22Rv1 (cell line): ENCODE results near the gene RAD9B.

Source experiments
- ZFX ChIP-seq: fragments of 450-650 bp; IDR thresholded peaks from 2 replicates; pipeline ENCODE4 v1.6.1; 2017; ENCODE audit warnings: antibody characterized with exemption, borderline replicate concordance
- TF ChIP-seq, protein P1 (sequence below): fragments of 450-650 bp; IDR thresholded peaks from 2 replicates; pipeline ENCODE4 v1.5.1; 2017; ENCODE audit warnings: mild to moderate bottlenecking

DNA sequence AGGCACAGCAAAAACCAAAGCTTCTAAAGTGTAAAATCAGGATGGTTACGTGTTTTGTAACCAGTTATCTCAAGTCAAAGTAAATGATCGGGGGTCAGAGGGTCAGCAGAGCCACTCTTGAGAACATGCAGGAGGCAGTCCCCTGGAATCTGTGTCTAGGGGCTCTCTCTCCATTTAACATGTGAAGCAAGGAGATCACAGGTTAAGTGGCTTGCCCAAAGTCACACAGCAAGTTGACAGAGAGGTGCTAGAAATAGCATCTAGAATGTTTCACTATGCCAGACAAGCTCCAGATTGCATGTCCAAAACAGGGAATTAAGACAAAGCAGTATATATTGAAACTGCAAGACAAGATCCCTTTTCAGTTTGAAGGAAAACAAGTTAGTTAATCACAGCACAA is 47.6 kb downstream of the RAD9B start:
- TF ChIP-seq, protein P1, sequence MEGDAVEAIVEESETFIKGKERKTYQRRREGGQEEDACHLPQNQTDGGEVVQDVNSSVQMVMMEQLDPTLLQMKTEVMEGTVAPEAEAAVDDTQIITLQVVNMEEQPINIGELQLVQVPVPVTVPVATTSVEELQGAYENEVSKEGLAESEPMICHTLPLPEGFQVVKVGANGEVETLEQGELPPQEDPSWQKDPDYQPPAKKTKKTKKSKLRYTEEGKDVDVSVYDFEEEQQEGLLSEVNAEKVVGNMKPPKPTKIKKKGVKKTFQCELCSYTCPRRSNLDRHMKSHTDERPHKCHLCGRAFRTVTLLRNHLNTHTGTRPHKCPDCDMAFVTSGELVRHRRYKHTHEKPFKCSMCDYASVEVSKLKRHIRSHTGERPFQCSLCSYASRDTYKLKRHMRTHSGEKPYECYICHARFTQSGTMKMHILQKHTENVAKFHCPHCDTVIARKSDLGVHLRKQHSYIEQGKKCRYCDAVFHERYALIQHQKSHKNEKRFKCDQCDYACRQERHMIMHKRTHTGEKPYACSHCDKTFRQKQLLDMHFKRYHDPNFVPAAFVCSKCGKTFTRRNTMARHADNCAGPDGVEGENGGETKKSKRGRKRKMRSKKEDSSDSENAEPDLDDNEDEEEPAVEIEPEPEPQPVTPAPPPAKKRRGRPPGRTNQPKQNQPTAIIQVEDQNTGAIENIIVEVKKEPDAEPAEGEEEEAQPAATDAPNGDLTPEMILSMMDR = no peak
- TF ChIP-seq ZFX = no peak
